Measurements from ENCODE around the gene MAP3K8. TPM values are rescaled to one million over a fixed set of nuclear protein-coding genes. Genes with fewer than 3 reads are reported as not detected.

MAP3K8 gene
- total RNA-seq, 1 experiment from 2014 or later = 1.4 TPM

Other genes with a start within 250 kb of the MAP3K8 start
- gene MTPAP, start 84.9 kb upstream of the MAP3K8 start, total RNA-seq (2014; rRNA removed; shearing (Covaris generic); ENCODE audit: low replicate concordance) = 17.9 and 25.9 TPM in 2 replicates
- gene LYZL2, start 195.6 kb downstream of the MAP3K8 start, total RNA-seq (2014; rRNA removed; shearing (Covaris generic); ENCODE audit: low replicate concordance) = not detected in 2 replicates